HepG2 (cell line): ENCODE measurements around the gene LITAF. TPM values are rescaled to one million over a fixed set of nuclear protein-coding genes. Genes with fewer than 3 reads are reported as not detected.

Experiments used
- ATAC-seq: fragments of 200-7000 bp; cut with Tn5 transposase; 3 replicates; pipeline ENCODE4 v1.9.1; 2020; ENCODE audit warnings: mild to moderate bottlenecking, moderate library complexity
- BruUV-seq: library from RNA; stranded (reverse); fragments of 400-500 nt; replicated peaks from 2 replicates; lab custom pipeline; 2021; lab: Mats Ljungman, UMichigan
- CTCF ChIA-PET: fragments of 300-600 bp; formaldehyde crosslinking; extraction: SDS; loops from one replicate; lab custom pipeline; 2021; ENCODE audit warnings: low total read pairs, inconsistent platforms, low intra/inter-chr PET ratio; lab: Yijun Ruan, JAX
- POLR2A ChIA-PET: fragments of 350-600 bp; sonication (Branson Sonifier 250); formaldehyde crosslinking; loops from one replicate; lab custom pipeline; 2020; ENCODE audit warnings: antibody characterized with exemption, inconsistent platforms; lab: Yijun Ruan, JAX
- DNase-seq: peaks from one replicate; pipeline ENCODE4 v3.0.0-alpha.2; 2015; ENCODE audit warnings: low spot score
- FAIRE-seq: peaks from 3 replicates; lab custom pipeline; 2011; peaks lifted over from hg19 to GRCh38; lab: Jason Lieb, UNC
- H2AFZ ChIP-seq: one replicate; pipeline ENCODE4 v1.6.1; 2011; ENCODE audit warnings: low read length, inconsistent platforms
- H3K27ac ChIP-seq: fragments of 300-600 bp; 3 replicates; pipeline ENCODE4 v1.8.0; 2011; ENCODE audit warnings: mixed run types, mild to moderate bottlenecking, mixed read lengths, low read length, inconsistent platforms; ENCODE audit not compliant: insufficient read depth; ENCODE audit errors: extremely low read length
- H3K27me3 ChIP-seq, 2 experiments: fragments of 200-600 bp in 1 of 2; 2 replicates in 1 of 2; 3 replicates in 1 of 2; pipeline versions ENCODE4 v1.6.0 to v1.8.0; 2011; ENCODE audit warnings: low read length in 2 of 2, mild to moderate bottlenecking in 2 of 2, moderate library complexity in 2 of 2, inconsistent platforms in 1 of 2; ENCODE audit not compliant: insufficient read depth in 2 of 2, control insufficient read depth in 1 of 2
- H3K36me3 ChIP-seq, 2 experiments: fragments of 200-600 bp in 1 of 2; replicated peaks in 1 of 2; 2 replicates in 1 of 2; 3 replicates in 1 of 2; pipeline versions ENCODE4 v1.5.1 to v1.8.0; 2011; ENCODE audit warnings: low read length in 2 of 2, inconsistent platforms in 1 of 2; ENCODE audit not compliant: insufficient read depth in 2 of 2, control insufficient read depth in 1 of 2
- H3K4me1 ChIP-seq: 2 replicates; pipeline ENCODE4 v1.5.1; 2012; ENCODE audit warnings: low read length, inconsistent platforms; ENCODE audit not compliant: insufficient read depth
- H3K4me2 ChIP-seq: 2 replicates; pipeline ENCODE4 v1.6.0; 2011; ENCODE audit warnings: low read depth, low read length, inconsistent platforms
- H3K4me3 ChIP-seq, 3 experiments: fragments of 200-600 bp in 1 of 3; sonication (generic), shearing (Covaris generic) in 1 of 3; replicated peaks in 1 of 3; 2 replicates each; pipeline ENCODE4 v1.5.1; 2011 to 2016; ENCODE audit warnings: low read length in 3 of 3, inconsistent platforms in 2 of 3, low read depth in 2 of 3, mild to moderate bottlenecking in 2 of 3, control low read depth in 1 of 3, mixed read lengths in 1 of 3; ENCODE audit not compliant: insufficient read depth in 1 of 3
- H3K79me2 ChIP-seq: one replicate; pipeline ENCODE4 v1.6.1; 2011; ENCODE audit warnings: low read length, inconsistent platforms; ENCODE audit not compliant: insufficient read depth
- H3K9ac ChIP-seq: 2 replicates; pipeline ENCODE4 v1.6.0; 2011; ENCODE audit warnings: mild to moderate bottlenecking, low read depth, low read length, inconsistent platforms; ENCODE audit not compliant: insufficient read depth
- H3K9me3 ChIP-seq: 2 replicates; pipeline ENCODE4 v1.5.1; 2012; ENCODE audit warnings: mild to moderate bottlenecking, low read length
- H4K20me1 ChIP-seq: 2 replicates; pipeline ENCODE4 v1.6.0; 2011; ENCODE audit warnings: inconsistent platforms, mild to moderate bottlenecking, low read length, moderate library complexity; ENCODE audit not compliant: insufficient read depth
- CEBPG ChIP-seq: IDR thresholded peaks from 2 replicates; pipeline ENCODE4 v1.6.1; 2016
- KLF9 ChIP-seq: IDR thresholded peaks from 2 replicates; pipeline ENCODE4 v1.6.1; 2016; ENCODE audit warnings: low read depth
- KMT2B ChIP-seq: IDR thresholded peaks from 2 replicates; pipeline ENCODE4 v1.6.1; 2016; ENCODE audit warnings: missing genetic modification reagents, missing compliant biosample characterization
- LCORL ChIP-seq, 2 experiments: fragments of 450-650 bp in 1 of 2; sonication (generic) in 1 of 2; formaldehyde crosslinking in 1 of 2; IDR thresholded peaks; 2 replicates each; pipeline versions ENCODE4 v1.5.0 to v1.6.1; 2017 to 2020; ENCODE audit warnings: antibody characterized with exemption in 1 of 2, missing genetic modification reagents in 1 of 2
- MBNL3 ChIP-seq: fragments of 250-450 bp; sonication (Bioruptor Pico); conservative IDR thresholded peaks from 2 replicates; pipeline ENCODE4 v1.8.0; 2022; ENCODE audit warnings: mild to moderate bottlenecking, inconsistent platforms
- MED1 ChIP-seq: sonication (generic); formaldehyde crosslinking; IDR thresholded peaks from 2 replicates; pipeline ENCODE4 v1.4.0; 2020; ENCODE audit warnings: missing genetic modification reagents
- MTF1 ChIP-seq: sonication (generic); formaldehyde crosslinking; IDR thresholded peaks from 2 replicates; pipeline ENCODE4 v1.5.0; 2020; ENCODE audit warnings: missing genetic modification reagents
- MZF1 ChIP-seq: sonication (generic); formaldehyde crosslinking; IDR thresholded peaks from 2 replicates; pipeline ENCODE4 v1.8.1; 2023; ENCODE audit warnings: mild to moderate bottlenecking, missing genetic modification reagents, borderline replicate concordance
- REPIN1 ChIP-seq: sonication (generic); formaldehyde crosslinking; IDR thresholded peaks from 2 replicates; pipeline ENCODE4 v1.8.0; 2022; ENCODE audit warnings: missing genetic modification reagents, low read depth, mild to moderate bottlenecking, borderline replicate concordance
- TARDBP ChIP-seq: sonication (generic); formaldehyde crosslinking; IDR thresholded peaks from 2 replicates; pipeline ENCODE4 v1.8.0; 2022; ENCODE audit warnings: mild to moderate bottlenecking, missing genetic modification reagents
- ZNF333 ChIP-seq: sonication (generic); formaldehyde crosslinking; IDR thresholded peaks from 2 replicates; pipeline ENCODE4 v1.4.0; 2020; ENCODE audit warnings: mild to moderate bottlenecking, missing genetic modification reagents, borderline replicate concordance
- ZNF674 ChIP-seq: sonication (generic); formaldehyde crosslinking; IDR thresholded peaks from 2 replicates; pipeline ENCODE4 v1.5.0; 2020; ENCODE audit warnings: low read depth, mild to moderate bottlenecking, missing genetic modification reagents
- WGBS: methylation state at CpG from one replicate; pipeline ENCODE4 v1.1.6; 2017; ENCODE audit warnings: low lambda C conversion rate; 5-methylcytosine and 5-hydroxymethylcytosine counted together
- in situ Hi-C: cut with HindIII; loops from 2 replicates; pipeline ENCODE4 v1.10.0; 2017; ENCODE audit warnings: low pct_unique_long_range_greater_than_20kb; ENCODE audit not compliant: extremely low pct_ligation_motif_present
- intact Hi-C: fragments of 100-400 bp; cut with micrococcal nuclease; formaldehyde crosslinking; loops from one replicate; pipeline ENCODE4 v1.10.0; 2022; ENCODE audit not compliant: unreplicated experiment
- polyA plus RNA-seq, 8 experiments: library from polyadenylated mRNA; depleted of rRNA in 3 of 8; stranded (reverse) in 7 of 8; unstranded in 1 of 8; fragments of >200 nt; fragmentation: Illumina TruSeq in 4 of 8; extraction: Trizol in 4 of 8; gene quantifications; 2 replicates each; pipeline versions ENCODE4 v1.2.1 to v1.2.3, GENCODE V29; 2011 to 2016; ENCODE audit warnings: low read depth in 4 of 8, missing spikeins in 1 of 8, mixed read lengths in 1 of 8; ENCODE audit not compliant: insufficient read depth in 1 of 8
- total RNA-seq, 5 experiments: library from RNA; depleted of rRNA; stranded (reverse); fragments of >200 nt; fragmentation: Illumina TruSeq; extraction: Trizol; gene quantifications; 2 replicates each; pipeline ENCODE4 v1.2.3, GENCODE V29; 2016; ENCODE audit warnings: low read depth in 1 of 5
- TF ChIP-seq, protein P1 (sequence below): sonication (generic); formaldehyde crosslinking; IDR thresholded peaks from 2 replicates; pipeline ENCODE4 v1.4.0; 2020; ENCODE audit warnings: missing genetic modification reagents
- TF ChIP-seq, protein P2 (sequence below): sonication (generic); formaldehyde crosslinking; IDR thresholded peaks from 2 replicates; pipeline ENCODE4 v1.4.0; 2020; ENCODE audit warnings: missing genetic modification reagents
- TF ChIP-seq, protein P3 (sequence below): sonication (generic); formaldehyde crosslinking; IDR thresholded peaks from 2 replicates; pipeline ENCODE4 v1.5.0; 2020; ENCODE audit warnings: missing genetic modification reagents
- TF ChIP-seq, protein P4 (sequence below): sonication (generic); formaldehyde crosslinking; IDR thresholded peaks from 2 replicates; pipeline ENCODE4 v1.8.1; 2023; ENCODE audit warnings: mild to moderate bottlenecking, inconsistent platforms, moderate library complexity, missing genetic modification reagents, borderline replicate concordance

Gene LITAF
- total and polyA plus RNA-seq, 2 of the 13 experiments (the other 11 are each of a cell fraction or from before 2014, with no cell fraction given), result 80.1 to 141 TPM

DNA sequence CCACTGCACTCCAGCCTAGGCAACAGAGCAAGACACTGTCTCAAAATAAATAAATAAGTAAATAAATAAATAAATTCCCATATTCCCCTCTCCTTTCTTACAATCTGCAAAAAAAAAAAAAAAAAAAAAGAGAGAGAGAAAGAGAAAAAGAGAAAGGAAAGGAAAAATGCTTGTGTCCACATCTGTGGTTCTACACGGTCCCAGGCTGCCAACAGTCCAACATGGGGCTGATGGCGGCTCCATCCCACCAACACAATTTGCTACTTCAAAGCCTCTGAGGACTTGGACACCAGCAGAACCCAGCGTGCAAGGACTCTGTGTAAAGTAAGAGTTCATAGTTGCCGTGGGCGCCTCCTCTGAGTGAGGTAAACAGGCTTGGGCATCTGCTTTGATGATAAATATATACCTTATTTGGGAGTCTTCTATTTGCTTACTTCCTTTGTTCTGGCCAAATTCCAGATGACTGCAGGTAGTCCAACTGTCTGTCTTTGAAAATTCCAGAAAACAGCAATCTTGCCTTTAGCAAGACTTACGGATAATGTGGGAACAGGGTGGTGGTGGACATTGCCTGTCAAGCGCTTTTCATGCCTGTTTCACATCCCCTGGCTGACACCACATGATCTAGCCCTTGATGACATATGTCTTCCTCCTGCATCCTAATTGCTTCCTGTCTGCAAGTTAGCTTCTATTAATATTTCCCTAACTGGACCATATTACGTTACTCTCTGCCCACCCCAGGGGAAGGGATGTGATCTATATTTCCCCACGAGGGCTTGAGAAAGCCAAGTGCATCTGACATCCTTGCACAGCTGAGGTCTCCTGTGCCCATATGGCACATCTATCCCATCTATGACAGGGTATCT lies 10.1 kb downstream of the LITAF start (continued):
- TF ChIP-seq KLF9, result 0 out of 2 replicates have a peak, but pooled peaks have one; percentile 72
- peak; percentile 53 for TF ChIP-seq CEBPG (CRISPR knock-in tag)

DNA sequence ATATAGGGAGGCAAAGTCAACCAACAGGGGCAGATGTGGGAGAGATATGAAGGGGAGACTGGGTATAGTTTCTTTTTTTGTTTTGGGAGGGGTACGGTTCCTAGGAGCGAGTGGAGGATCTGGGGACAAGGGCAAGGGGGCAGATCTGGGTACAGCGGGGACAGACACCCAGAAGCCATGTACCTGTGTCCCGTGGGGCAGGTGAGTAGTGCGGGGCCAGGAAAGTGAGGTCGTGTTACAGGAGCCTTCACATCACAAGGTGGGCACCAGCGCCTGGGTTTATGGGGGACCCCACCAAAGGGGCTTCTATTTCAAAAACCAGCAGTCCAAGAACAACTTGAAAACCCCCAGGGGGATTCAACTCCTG lies 11.5 kb downstream of the LITAF start:
- Histone ChIP-seq H2AFZ (no peak overlapping the region), H3K4me1 (peaks cover 86% of the 10 kb centered on the region), H3K4me3 (peak overlapping the region; percentile 15 to 63 (median 32)), H3K4me2 (peak overlapping the region; percentile 78), H3K9ac (peak overlapping the region; percentile 60), H3K27ac (peak overlapping the region; percentile 86), H3K36me3 (peaks cover 0 to 3% of the 10 kb centered on the region in 2 experiments; a peak in 3 of 5 replicates), H3K27me3 (no peaks in the 10 kb centered on the region), H4K20me1 (peaks cover 17% of the 10 kb centered on the region; the same call in 1 of the 2 replicates), H3K79me2 (peaks cover 78% of the 10 kb centered on the region), H3K9me3 (no peaks in the 10 kb centered on the region)
- POLR2A ChIA-PET, result interaction anchor here (0.6 to 4.5 kb wide), 16 partner anchors 8 to 633 kb away, joined by 3 to 54 read pairs (median 6); partner anchors contain the start of genes DEXI, LITAF, SOCS1 and TXNDC11
- FAIRE-seq, result no peak
- CTCF ChIA-PET, result no interaction called here
- in situ Hi-C loops, result no loop called here
- intact Hi-C loops, result loop anchor here (5.0 kb wide), 1 partner anchor 167 kb away; the partner anchor contains the start of gene TXNDC11
- 10% methylated on average over 7 of the region's 7 CpGs for WGBS
- no peak for DNase-seq
- ATAC-seq, result peak; percentile 31
- BruUV-seq, result TSS peak; percentile 46
- TF ChIP-seq MED1 (CRISPR knock-in tag), result no peak
- TF ChIP-seq MBNL3 (CRISPR knock-in tag), result no peak
- TF ChIP-seq, protein P1, sequence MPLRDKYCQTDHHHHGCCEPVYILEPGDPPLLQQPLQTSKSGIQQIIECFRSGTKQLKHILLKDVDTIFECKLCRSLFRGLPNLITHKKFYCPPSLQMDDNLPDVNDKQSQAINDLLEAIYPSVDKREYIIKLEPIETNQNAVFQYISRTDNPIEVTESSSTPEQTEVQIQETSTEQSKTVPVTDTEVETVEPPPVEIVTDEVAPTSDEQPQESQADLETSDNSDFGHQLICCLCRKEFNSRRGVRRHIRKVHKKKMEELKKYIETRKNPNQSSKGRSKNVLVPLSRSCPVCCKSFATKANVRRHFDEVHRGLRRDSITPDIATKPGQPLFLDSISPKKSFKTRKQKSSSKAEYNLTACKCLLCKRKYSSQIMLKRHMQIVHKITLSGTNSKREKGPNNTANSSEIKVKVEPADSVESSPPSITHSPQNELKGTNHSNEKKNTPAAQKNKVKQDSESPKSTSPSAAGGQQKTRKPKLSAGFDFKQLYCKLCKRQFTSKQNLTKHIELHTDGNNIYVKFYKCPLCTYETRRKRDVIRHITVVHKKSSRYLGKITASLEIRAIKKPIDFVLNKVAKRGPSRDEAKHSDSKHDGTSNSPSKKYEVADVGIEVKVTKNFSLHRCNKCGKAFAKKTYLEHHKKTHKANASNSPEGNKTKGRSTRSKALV (CRISPR knock-in tag), result 0 out of 2 replicates have a peak, but pooled peaks have one; percentile 18
- TF ChIP-seq ZNF333 (CRISPR knock-in tag), result no peak
- no peak for TF ChIP-seq MZF1 (CRISPR knock-in tag)
- 0 out of 2 replicates have a peak, but pooled peaks have one; percentile 48 for TF ChIP-seq ZNF674
- no peak for TF ChIP-seq LCORL (IDR thresholded peaks at IDR 0.05)
- peak; percentile 6; the same call in 1 of the 2 replicates for TF ChIP-seq LCORL (CRISPR knock-in tag; IDR thresholded peaks at IDR 0.05)
- TF ChIP-seq MTF1 (CRISPR knock-in tag), result no peak
- TF ChIP-seq REPIN1, result no peak; the same call in 1 of the 2 replicates
- TF ChIP-seq KMT2B, result no peak
- TF ChIP-seq, protein P2, sequence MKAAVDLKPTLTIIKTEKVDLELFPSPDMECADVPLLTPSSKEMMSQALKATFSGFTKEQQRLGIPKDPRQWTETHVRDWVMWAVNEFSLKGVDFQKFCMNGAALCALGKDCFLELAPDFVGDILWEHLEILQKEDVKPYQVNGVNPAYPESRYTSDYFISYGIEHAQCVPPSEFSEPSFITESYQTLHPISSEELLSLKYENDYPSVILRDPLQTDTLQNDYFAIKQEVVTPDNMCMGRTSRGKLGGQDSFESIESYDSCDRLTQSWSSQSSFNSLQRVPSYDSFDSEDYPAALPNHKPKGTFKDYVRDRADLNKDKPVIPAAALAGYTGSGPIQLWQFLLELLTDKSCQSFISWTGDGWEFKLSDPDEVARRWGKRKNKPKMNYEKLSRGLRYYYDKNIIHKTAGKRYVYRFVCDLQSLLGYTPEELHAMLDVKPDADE (CRISPR knock-in tag), result peak; percentile 81; the same call in 1 of the 2 replicates
- TF ChIP-seq, protein P3, sequence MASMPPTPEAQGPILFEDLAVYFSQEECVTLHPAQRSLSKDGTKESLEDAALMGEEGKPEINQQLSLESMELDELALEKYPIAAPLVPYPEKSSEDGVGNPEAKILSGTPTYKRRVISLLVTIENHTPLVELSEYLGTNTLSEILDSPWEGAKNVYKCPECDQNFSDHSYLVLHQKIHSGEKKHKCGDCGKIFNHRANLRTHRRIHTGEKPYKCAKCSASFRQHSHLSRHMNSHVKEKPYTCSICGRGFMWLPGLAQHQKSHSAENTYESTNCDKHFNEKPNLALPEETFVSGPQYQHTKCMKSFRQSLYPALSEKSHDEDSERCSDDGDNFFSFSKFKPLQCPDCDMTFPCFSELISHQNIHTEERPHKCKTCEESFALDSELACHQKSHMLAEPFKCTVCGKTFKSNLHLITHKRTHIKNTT (CRISPR knock-in tag), result 0 out of 2 replicates have a peak, but pooled peaks have one; percentile 22
- no peak for TF ChIP-seq TARDBP (CRISPR knock-in tag)
- TF ChIP-seq, protein P4, sequence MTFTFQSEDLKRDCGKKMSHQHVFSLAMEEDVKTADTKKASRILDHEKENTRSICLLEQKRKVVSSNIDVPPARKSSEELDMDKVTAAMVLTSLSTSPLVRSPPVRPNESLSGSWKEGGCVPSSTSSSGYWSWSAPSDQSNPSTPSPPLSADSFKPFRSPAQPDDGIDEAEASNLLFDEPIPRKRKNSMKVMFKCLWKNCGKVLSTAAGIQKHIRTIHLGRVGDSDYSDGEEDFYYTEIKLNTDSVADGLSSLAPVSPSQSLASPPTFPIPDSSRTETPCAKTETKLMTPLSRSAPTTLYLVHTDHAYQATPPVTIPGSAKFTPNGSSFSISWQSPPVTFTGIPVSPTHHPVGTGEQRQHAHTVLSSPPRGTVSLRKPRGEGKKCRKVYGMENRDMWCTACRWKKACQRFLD (CRISPR knock-in tag), result no peak
